HL-60 (cell line): ENCODE results near the gene TOP1.
A peak's percentile ranks its signal among the peaks of the same experiment; 100 is the strongest.

Experiments used
- DNase-seq, 2 experiments: peaks; one replicate each; pipeline ENCODE4 v3.0.0-alpha.2; 2010 to 2020; ENCODE audit warnings: low read depth in 1 of 2, low spot score in 1 of 2
- H3K27ac ChIP-seq: fragments of 250-450 bp; sonication (Bioruptor Pico); replicated peaks from 2 replicates; pipeline ENCODE4 v1.5.1; 2020; ENCODE audit warnings: mild to moderate bottlenecking, moderate library complexity
- H3K27me3 ChIP-seq: fragments of 250-450 bp; sonication (Bioruptor Pico); 2 replicates; pipeline ENCODE4 v1.5.1; 2021; ENCODE audit warnings: mild to moderate bottlenecking, moderate library complexity; ENCODE audit not compliant: insufficient read depth, poor library complexity, severe bottlenecking
- H3K4me3 ChIP-seq: replicated peaks from 2 replicates; pipeline ENCODE4 v1.5.1; 2011; ENCODE audit warnings: mild to moderate bottlenecking, control low read depth, low read length; ENCODE audit not compliant: insufficient read depth
- CTCF ChIP-seq: IDR thresholded peaks from one replicate; pipeline ENCODE4 v1.5.1; 2011; ENCODE audit warnings: low read length, control low read depth, inconsistent platforms; ENCODE audit not compliant: insufficient read depth
- GABPA ChIP-seq: IDR thresholded peaks from 2 replicates; pipeline ENCODE4 v1.6.1; 2012; ENCODE audit warnings: low read depth
- POLR2AphosphoS5 ChIP-seq: IDR thresholded peaks from 2 replicates; pipeline ENCODE4 v1.6.1; 2012; ENCODE audit warnings: low read depth
- REST ChIP-seq: IDR thresholded peaks from 2 replicates; pipeline ENCODE4 v1.6.1; 2012; ENCODE audit warnings: low read depth; ENCODE audit not compliant: insufficient replicate concordance
- SPI1 ChIP-seq: IDR thresholded peaks from 2 replicates; pipeline ENCODE4 v1.6.1; 2012; ENCODE audit warnings: low read depth, mild to moderate bottlenecking, borderline replicate concordance

TOP1 gene

GRCh38 chr20:41167481-41168253 is 139.0 kb downstream of the TOP1 start:
- DNase-seq = peak in 1 of 2 experiments; percentile 53
- peaks cover 10% of the 10 kb centered on the region for H3K27me3 ChIP-seq
- no peak overlapping the region for H3K4me3 ChIP-seq
- H3K27ac ChIP-seq = no peak overlapping the region
- TF ChIP-seq POLR2AphosphoS5 (peak; percentile 78), REST (no peak), GABPA (no peak), CTCF (no peak)

- Histone ChIP-seq H3K27me3 (peaks cover 10% of the 10 kb centered on the region), H3K4me3 (no peak overlapping the region), H3K27ac (no peak overlapping the region)
- TF ChIP-seq POLR2AphosphoS5 (no peak), SPI1 (no peak), CTCF (no peak), GABPA (no peak), REST (no peak)
- no peak for DNase-seq
These were observed 139.9 kb downstream of the TOP1 start for GRCh38 chr20:41168281-41169161.

- H3K27me3 ChIP-seq = peaks cover 10% of the 10 kb centered on the region
- TF ChIP-seq SPI1 (no peak), CTCF (no peak), REST (no peak), GABPA (no peak), POLR2AphosphoS5 (no peak)
- DNase-seq = no peak
- no peak overlapping the region for H3K4me3 ChIP-seq
- H3K27ac ChIP-seq = no peak overlapping the region
These were observed 140.6 kb downstream of the TOP1 start for GRCh38 chr20:41169162-41169690.
